Motor neuron (in vitro differentiated cells): ENCODE data around the gene MUC5B. TPM values are rescaled to one million over a fixed set of nuclear protein-coding genes. Genes with fewer than 3 reads are reported as not detected.
"Not testable (repeated sequence)": the region's sequence is repeated elsewhere in the genome, so short reads cannot be mapped to it uniquely, and the experiment has no call there.

Experiments
- ATAC-seq, 8 experiments: fragments of 200-7000 bp; cut with Tn5 transposase; replicated peaks in 6 of 8; 2 replicates each; pipeline ENCODE4 v1.8.0; 2021; ENCODE audit warnings: mild to moderate bottlenecking in 8 of 8, moderate library complexity in 8 of 8
- H3K27ac ChIP-seq, 2 donors: fragments of 250-450 bp; sonication (Bioruptor Pico); 2 replicates each; pipeline ENCODE4 v1.9.0; 2021; ENCODE audit warnings: antibody characterized with exemption in 2 of 2, mild to moderate bottlenecking in 2 of 2, moderate library complexity in 1 of 2
- H3K4me1 ChIP-seq, 2 donors: fragments of 250-450 bp; sonication (Bioruptor Pico); replicated peaks in 1 of 2; 2 replicates each; pipeline ENCODE4 v1.6.1; 2021; ENCODE audit warnings: antibody characterized with exemption in 2 of 2, mild to moderate bottlenecking in 2 of 2, moderate library complexity in 1 of 2
- H3K4me3 ChIP-seq, 5 donors: fragments of 250-450 bp; sonication (Bioruptor Pico); 2 replicates each; pipeline ENCODE4 v1.9.0; 2021; ENCODE audit warnings: antibody characterized with exemption in 5 of 5, mild to moderate bottlenecking in 5 of 5, moderate library complexity in 4 of 5
- whole genome bisulfite sequencing, 10 experiments: fragments of 450-650 bp; shearing (Covaris generic); methylation state at CpG; one replicate each; pipeline ENCODE4 v1.0.0; 2022; 5-methylcytosine and 5-hydroxymethylcytosine counted together
- in situ Hi-C, 9 experiments: fragments of 400-800 bp; cut with MboI; loops; one replicate each; pipeline ENCODE4 v1.15.0; 2021; ENCODE audit warnings: low sequenced_read_pairs in 9 of 9, low pct_unique_long_range_greater_than_20kb in 2 of 9; ENCODE audit not compliant: unreplicated experiment in 9 of 9
- total RNA-seq, 8 experiments: library from RNA; unstranded; fragments of 300-600 nt; gene quantifications; 2 replicates each; pipeline versions ENCODE4 v1.2.3 to v1.2.4, GENCODE V29; 2022

Gene MUC5B, protein sequence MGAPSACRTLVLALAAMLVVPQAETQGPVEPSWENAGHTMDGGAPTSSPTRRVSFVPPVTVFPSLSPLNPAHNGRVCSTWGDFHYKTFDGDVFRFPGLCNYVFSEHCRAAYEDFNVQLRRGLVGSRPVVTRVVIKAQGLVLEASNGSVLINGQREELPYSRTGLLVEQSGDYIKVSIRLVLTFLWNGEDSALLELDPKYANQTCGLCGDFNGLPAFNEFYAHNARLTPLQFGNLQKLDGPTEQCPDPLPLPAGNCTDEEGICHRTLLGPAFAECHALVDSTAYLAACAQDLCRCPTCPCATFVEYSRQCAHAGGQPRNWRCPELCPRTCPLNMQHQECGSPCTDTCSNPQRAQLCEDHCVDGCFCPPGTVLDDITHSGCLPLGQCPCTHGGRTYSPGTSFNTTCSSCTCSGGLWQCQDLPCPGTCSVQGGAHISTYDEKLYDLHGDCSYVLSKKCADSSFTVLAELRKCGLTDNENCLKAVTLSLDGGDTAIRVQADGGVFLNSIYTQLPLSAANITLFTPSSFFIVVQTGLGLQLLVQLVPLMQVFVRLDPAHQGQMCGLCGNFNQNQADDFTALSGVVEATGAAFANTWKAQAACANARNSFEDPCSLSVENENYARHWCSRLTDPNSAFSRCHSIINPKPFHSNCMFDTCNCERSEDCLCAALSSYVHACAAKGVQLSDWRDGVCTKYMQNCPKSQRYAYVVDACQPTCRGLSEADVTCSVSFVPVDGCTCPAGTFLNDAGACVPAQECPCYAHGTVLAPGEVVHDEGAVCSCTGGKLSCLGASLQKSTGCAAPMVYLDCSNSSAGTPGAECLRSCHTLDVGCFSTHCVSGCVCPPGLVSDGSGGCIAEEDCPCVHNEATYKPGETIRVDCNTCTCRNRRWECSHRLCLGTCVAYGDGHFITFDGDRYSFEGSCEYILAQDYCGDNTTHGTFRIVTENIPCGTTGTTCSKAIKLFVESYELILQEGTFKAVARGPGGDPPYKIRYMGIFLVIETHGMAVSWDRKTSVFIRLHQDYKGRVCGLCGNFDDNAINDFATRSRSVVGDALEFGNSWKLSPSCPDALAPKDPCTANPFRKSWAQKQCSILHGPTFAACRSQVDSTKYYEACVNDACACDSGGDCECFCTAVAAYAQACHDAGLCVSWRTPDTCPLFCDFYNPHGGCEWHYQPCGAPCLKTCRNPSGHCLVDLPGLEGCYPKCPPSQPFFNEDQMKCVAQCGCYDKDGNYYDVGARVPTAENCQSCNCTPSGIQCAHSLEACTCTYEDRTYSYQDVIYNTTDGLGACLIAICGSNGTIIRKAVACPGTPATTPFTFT (N-terminal part only)
- 1 to 10 TPM in 4 of 8 experiments, under 1 TPM in 4; under 0.01 to 4.7 (median 0.85) TPM for total RNA-seq

DNA sequence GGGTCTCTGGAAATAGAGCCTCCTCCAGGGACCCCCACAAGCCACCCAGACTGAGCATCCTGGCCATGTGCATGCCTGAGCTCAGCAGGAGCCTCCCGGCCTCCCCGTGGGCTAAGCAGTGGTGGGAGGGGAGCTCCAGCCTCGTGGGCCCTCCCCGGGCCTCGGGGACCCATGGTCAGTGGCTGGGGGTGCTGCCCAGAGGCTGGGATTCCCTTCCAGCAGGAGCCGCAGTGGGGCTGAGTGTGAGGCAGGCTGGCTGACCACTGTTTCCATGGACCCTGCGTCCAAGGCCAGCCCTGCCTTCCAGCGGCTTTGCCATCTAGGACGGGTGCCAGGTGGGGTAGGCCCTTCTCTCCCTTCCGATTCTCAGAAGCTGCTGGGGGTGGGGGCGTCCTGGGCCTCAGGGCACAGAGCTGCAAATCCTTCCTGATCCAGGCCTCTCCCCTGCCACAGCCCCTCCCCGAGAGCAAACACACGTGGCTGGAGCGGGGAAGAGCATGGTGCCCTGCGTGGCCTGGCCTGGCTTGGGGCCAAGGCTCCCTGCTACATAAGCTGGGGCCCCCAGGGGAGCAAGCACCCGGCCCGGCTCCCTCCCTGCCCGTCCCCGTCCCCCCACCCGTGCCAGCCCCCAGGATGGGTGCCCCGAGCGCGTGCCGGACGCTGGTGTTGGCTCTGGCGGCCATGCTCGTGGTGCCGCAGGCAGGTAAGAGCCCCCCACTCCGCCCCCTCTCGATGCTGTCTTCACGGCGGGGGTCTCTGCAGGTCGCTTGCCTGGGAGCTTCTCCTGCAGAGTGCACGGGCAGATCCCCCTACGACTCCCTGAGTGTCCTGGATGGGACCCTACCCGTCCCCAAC lies at the start of gene MUC5B:
MUC5B (plus strand) TSS at position 576 of the 855 bp plus-strand sequence; CDS start at position 634, 58 bp downstream.
- in situ Hi-C loops, result loop anchor here in 4 of 9 experiments (25.0 kb wide), 1 partner anchor 290 kb away; no protein-coding TSS in a partner anchor

DNA sequence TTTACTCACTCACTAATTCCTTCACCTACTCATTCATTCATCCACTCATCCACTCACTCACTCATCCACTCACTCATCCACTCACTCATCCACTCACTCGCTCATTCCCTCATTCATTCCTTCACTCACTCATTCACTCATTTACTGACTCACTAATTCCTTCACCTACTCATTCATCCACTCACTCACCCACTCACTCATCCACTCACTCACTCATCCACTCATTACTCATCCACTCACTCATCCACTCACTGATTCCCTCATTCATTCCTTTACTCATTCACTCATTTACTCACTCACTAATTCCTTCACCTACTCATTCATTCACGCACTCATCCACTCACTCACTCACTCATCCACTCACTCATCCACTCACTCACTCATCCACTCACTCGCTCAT lies 49.5 kb upstream of the MUC5B start:
- 43 to 84% (median 60%) methylated on average over 1 to 3 of the region's 3 CpGs for WGBS, 10 experiments
- H3K27ac ChIP-seq, in situ Hi-C loops, H3K4me3 ChIP-seq, H3K4me1 ChIP-seq, ATAC-seq: not testable (repeated sequence)

More for the DNA sequence above, at the start of gene MUC5B:
- no peak within 1 kb of the TSS for H3K27ac ChIP-seq
- WGBS, 10 experiments, result 44 to 86% methylated on average over 6 of the region's 36 CpGs; no CpG with 5 or more reads in 8 of the 10 experiments
- no peak within 1 kb of the TSS for H3K4me3 ChIP-seq
- ATAC-seq, result peak in 3 of 8 experiments; percentile 12 to 62 (median 13)
- peaks cover 0 to 8% of the 10 kb centered on the region in 2 donors for H3K4me1 ChIP-seq

DNA sequence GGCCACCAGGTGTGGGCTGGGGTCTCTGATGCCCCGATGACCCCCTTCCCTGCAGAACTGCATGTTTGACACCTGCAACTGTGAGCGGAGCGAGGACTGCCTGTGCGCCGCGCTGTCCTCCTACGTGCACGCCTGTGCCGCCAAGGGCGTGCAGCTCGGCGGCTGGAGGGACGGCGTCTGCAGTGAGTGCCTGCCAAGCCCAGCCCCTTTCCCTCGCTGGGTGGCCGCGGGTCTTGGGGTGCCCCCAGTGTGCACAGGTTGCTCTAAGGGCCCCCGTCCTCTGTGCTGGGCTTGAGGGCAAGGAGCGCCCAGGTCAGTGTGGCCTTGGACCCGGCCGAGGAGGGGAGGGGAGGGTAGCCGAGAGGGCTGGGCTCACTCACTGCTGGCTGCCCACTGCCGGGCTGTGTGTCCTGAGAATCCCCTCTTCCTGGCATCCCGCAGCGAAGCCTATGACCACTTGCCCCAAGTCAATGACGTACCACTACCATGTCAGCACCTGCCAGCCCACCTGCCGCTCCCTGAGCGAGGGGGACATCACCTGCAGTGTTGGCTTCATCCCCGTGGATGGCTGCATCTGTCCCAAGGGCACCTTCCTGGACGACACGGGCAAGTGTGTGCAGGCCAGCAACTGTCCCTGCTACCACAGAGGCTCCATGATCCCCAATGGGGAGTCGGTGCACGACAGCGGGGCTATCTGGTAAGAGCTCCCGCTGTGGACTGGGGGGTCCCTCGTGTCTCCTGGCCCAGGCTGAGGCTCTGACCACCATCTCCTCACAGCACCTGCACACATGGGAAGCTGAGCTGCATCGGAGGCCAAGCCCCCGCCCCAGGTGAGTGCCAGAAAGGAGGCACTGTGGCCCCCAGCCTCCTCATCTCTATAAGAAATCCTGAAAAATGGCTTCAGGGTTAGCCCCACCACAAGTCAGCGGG lies 48.2 kb upstream of the MUC5B start:
- 66 to 100% (median 89%) methylated on average over 1 to 8 of the region's 39 CpGs; no CpG with 5 or more reads in 4 of the 10 experiments for WGBS, 10 experiments
- in situ Hi-C loops, result no loop called here
- Histone ChIP-seq H3K27ac (no peak overlapping the region), H3K4me1 (no peaks in the 10 kb centered on the region), H3K4me3 (no peak overlapping the region)
- ATAC-seq, result no peak

DNA sequence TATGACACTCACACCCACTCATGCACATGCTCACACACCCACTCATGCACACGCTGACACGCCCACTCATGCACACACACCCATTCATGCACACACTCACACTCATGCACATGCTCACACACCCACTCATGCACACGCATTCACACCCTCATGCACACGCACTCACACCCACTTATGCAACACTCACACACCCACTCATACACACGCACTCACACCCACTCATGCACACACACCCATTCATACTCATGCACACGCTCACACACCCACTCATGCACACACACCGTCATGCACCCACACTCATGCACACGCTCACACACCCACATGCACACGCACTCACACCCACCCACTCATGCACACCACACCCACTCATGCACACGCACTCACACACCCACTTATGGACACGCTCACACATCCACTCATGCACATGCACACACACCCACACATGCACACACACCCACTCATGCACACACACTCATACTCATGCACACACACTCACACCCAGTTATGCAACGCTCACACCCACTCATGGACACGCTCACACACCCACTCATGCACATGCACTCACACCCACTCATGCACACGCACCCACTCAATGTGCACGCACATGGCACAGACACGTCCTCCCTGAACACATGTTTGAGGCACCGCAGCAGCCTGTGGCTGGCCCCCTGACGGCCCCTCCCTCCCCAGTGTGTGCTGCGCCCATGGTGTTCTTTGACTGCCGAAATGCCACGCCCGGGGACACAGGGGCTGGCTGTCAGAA lies 47.2 kb upstream of the MUC5B start:
- no peak for ATAC-seq
- 30 to 100% (median 81%) methylated on average over 1 to 8 of the region's 22 CpGs; no CpG with 5 or more reads in 5 of the 10 experiments for WGBS, 10 experiments
- H3K4me1 ChIP-seq, result no peaks in the 10 kb centered on the region
- H3K27ac ChIP-seq, result no peak overlapping the region
- H3K4me3 ChIP-seq, result no peak overlapping the region
- in situ Hi-C loops, result no loop called here

DNA sequence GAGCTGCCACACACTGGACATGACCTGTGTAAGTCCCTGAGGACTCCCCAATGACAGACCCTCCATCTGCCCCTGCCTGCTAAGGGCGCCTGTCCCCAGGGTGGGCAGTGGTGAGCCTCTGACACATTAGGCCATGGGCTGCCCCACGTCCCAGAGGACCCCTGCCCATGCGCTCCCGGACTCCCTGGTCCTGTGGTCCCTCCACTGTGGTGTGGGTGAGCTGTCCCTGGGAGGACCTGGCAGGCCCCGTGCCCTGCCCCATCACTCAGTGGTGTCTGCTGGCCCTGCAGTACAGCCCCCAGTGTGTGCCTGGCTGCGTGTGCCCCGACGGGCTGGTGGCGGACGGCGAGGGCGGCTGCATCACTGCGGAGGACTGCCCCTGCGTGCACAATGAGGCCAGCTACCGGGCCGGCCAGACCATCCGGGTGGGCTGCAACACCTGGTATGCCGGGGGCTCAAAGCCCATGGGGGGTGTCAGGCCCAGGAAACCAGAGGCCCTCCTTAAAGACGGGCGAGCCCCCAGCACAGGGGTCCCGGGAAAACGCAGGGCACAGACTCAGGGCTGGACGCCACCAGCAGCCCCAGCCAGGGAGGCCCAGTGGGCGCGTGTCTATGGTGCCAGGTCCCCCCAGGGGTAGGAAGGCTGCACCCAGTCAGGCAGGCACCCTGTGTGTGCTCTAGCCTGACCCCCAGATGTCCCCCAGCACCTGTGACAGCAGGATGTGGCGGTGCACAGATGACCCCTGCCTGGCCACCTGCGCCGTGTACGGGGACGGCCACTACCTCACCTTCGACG lies 46.4 kb upstream of the MUC5B start:
- in situ Hi-C loops, result no loop called here
- H3K27ac ChIP-seq, result no peak overlapping the region
- H3K4me1 ChIP-seq, result no peaks in the 10 kb centered on the region
- no peak for ATAC-seq
- no peak overlapping the region for H3K4me3 ChIP-seq
- 72 to 90% (median 81%) methylated on average over 4 to 6 of the region's 32 CpGs; no CpG with 5 or more reads in 6 of the 10 experiments for WGBS, 10 experiments

DNA sequence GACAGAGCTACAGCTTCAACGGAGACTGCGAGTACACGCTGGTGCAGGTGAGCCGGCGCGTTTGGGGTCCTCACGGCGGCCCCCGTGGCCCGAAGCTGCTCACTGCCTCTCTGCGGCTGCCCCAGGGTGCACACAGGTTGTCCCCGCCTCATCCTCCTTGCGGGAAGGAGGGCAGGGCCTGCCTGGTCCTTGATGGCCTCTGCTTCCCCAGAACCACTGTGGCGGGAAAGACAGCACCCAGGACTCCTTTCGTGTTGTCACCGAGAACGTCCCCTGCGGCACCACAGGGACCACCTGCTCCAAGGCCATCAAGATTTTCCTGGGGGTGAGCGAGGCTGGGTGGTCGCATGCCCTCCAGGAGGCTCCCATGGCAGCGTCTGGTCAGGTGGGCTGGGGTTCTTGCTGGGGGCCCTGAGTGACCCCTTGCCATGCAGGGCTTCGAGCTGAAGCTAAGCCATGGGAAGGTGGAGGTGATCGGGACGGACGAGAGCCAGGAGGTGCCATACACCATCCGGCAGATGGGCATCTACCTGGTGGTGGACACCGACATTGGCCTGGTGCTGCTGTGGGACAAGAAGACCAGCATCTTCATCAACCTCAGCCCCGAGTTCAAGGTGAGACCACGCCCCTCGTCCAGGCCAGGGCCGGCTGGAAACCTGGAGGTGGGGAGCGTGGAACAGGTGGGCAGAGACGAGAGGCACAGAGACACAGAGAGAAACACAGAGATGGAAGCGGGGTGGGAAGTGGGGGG lies 45.7 kb upstream of the MUC5B start:
- no peak overlapping the region for H3K4me3 ChIP-seq
- ATAC-seq, result no peak
- in situ Hi-C loops, result no loop called here
- WGBS, 10 experiments, result 80 to 100% (median 86%) methylated on average over 3 to 9 of the region's 34 CpGs; no CpG with 5 or more reads in 5 of the 10 experiments
- H3K4me1 ChIP-seq, result no peaks in the 10 kb centered on the region
- no peak overlapping the region for H3K27ac ChIP-seq

DNA sequence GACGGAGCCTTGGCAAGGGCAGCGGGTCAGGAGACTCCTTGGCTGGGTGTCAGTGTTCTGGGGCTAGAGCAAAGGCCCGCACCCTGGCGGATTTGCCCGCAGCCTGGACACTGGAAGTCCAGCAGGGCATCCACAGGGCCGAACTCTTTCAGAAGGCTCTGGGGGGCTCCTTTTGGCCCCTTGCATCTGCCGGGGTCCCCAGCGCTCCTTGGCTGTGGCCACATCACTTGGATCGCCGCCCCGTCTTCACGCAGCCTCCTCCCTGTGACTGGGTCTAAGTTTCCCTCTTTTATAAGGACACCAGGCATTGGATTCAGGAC lies 45.1 kb upstream of the MUC5B start:
- ATAC-seq, result no peak
- Histone ChIP-seq H3K4me1 (no peaks in the 10 kb centered on the region), H3K4me3 (no peak overlapping the region), H3K27ac (no peak overlapping the region)
- 51 to 100% (median 90%) methylated on average over 2 to 7 of the region's 12 CpGs; no CpG with 5 or more reads in 7 of the 10 experiments for WGBS, 10 experiments
- in situ Hi-C loops, result no loop called here

DNA sequence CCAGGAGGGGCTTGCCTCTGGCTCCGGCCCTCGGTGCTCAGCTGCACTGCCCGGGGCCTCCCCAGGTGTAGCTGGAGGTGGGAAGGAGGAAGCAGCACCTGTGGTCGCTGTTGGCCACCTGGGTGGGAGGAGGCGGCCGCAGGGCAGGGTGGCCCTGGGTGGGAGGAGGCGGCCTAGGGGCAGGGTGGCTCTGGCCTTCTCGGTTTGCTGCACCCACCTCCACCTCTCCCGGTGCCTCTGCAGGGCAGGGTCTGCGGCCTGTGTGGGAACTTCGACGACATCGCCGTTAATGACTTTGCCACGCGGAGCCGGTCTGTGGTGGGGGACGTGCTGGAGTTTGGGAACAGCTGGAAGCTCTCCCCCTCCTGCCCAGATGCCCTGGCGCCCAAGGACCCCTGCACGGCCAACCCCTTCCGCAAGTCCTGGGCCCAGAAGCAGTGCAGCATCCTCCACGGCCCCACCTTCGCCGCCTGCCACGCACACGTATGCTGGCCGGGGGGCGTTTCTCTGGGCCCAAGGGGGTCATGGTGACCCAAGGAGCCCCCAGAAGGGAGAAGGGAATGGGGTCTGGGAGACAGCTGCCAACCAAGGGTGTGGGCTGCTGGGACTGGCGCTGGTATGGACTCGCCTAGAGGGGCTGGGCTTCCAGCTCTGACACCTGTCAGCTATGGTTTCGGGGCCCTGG lies 44.5 kb upstream of the MUC5B start:
- Histone ChIP-seq H3K4me3 (no peak overlapping the region), H3K27ac (no peak overlapping the region), H3K4me1 (no peaks in the 10 kb centered on the region)
- no peak for ATAC-seq
- 20 to 79% methylated on average over 1 to 18 of the region's 31 CpGs; no CpG with 5 or more reads in 8 of the 10 experiments for WGBS, 10 experiments
- in situ Hi-C loops, result no loop called here

DNA sequence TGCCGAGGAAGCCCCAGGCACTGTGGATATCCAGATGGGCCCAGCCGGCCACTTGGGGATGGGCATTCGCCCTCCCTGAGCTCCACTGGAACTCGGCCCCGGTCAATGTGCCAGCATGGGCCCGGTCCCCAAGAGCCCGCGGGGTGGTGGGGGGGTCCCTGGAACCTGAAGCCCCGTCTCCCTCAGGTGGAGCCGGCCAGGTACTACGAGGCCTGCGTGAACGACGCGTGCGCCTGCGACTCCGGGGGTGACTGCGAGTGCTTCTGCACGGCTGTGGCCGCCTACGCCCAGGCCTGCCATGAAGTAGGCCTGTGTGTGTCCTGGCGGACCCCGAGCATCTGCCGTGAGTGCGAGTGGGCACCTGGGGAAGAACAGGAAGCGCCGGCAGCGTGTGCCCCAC lies 44.0 kb upstream of the MUC5B start:
- Histone ChIP-seq H3K27ac (no peak overlapping the region), H3K4me3 (no peak overlapping the region), H3K4me1 (no peaks in the 10 kb centered on the region)
- WGBS, 10 experiments, result 95% methylated on average over 4 of the region's 29 CpGs; no CpG with 5 or more reads in 9 of the 10 experiments
- in situ Hi-C loops, result no loop called here
- ATAC-seq, result no peak
